Panc1 (cell line): ENCODE results near the gene PF4V1. TPM values are rescaled to one million over a fixed set of nuclear protein-coding genes. Genes with fewer than 3 reads are reported as not detected.

Experiments
- ATAC-seq: fragments of 200-7000 bp; cut with Tn5 transposase; 2 replicates; pipeline ENCODE4 v1.9.1; 2020; ENCODE audit warnings: mild to moderate bottlenecking, moderate library complexity
- BruUV-seq: library from RNA; stranded (reverse); fragments of 400-500 nt; replicated peaks from 2 replicates; lab custom pipeline; 2021; lab: Mats Ljungman, UMichigan
- CTCF ChIA-PET: fragments of 300-600 bp; sonication (Branson Sonifier 250); formaldehyde crosslinking; loops from one replicate; lab custom pipeline; 2022; ENCODE audit warnings: antibody characterized with exemption; lab: Charles Lee
- POLR2A ChIA-PET: fragments of 300-600 bp; sonication (Branson Sonifier 250); formaldehyde crosslinking; loops from one replicate; lab custom pipeline; 2022; ENCODE audit warnings: antibody characterized with exemption; lab: Charles Lee
- DNase-seq: peaks from one replicate; pipeline ENCODE4 v3.0.0-alpha.2; 2010; ENCODE audit warnings: low read depth, low spot score
- H3K27ac ChIP-seq: 2 replicates; pipeline ENCODE4 v1.5.1; 2011; ENCODE audit warnings: mild to moderate bottlenecking, low read length, inconsistent platforms
- H3K27me3 ChIP-seq: fragments of 200-500 bp; sonication (Bioruptor generic); 2 replicates; pipeline ENCODE4 v1.6.0; 2014; ENCODE audit warnings: low read length, inconsistent platforms; ENCODE audit not compliant: control insufficient read depth, insufficient read depth
- H3K36me3 ChIP-seq: fragments of 200-500 bp; sonication (Bioruptor generic); 2 replicates; pipeline ENCODE4 v1.5.1; 2014; ENCODE audit warnings: inconsistent platforms, mild to moderate bottlenecking, low read length, moderate library complexity; ENCODE audit not compliant: control insufficient read depth, insufficient read depth
- H3K4me1 ChIP-seq: 2 replicates; pipeline ENCODE4 v1.5.1; 2011; ENCODE audit warnings: inconsistent platforms, mild to moderate bottlenecking, low read length, moderate library complexity; ENCODE audit not compliant: control insufficient read depth, insufficient read depth
- H3K4me3 ChIP-seq, 2 experiments: 2 replicates each; pipeline ENCODE4 v1.5.1; 2011 to 2012; ENCODE audit warnings: low read depth in 2 of 2, low read length in 2 of 2, mild to moderate bottlenecking in 2 of 2, inconsistent platforms in 1 of 2, moderate library complexity in 1 of 2
- H3K9me3 ChIP-seq: fragments of 200-500 bp; sonication (Bioruptor generic); 2 replicates; pipeline ENCODE4 v1.5.1; 2014; ENCODE audit warnings: low read depth, mild to moderate bottlenecking, inconsistent platforms, low read length, moderate library complexity; ENCODE audit not compliant: control insufficient read depth, insufficient read depth
- POLR2AphosphoS5 ChIP-seq: IDR thresholded peaks from 2 replicates; pipeline ENCODE4 v1.6.1; 2012; ENCODE audit warnings: mild to moderate bottlenecking, low read depth, low read length, moderate library complexity
- SIN3A ChIP-seq: IDR thresholded peaks from 2 replicates; pipeline ENCODE4 v1.6.1; 2012; ENCODE audit warnings: low read depth, mild to moderate bottlenecking, low read length, moderate library complexity, borderline replicate concordance; ENCODE audit not compliant: insufficient read depth
- TCF7L2 ChIP-seq: IDR thresholded peaks from 2 replicates; pipeline ENCODE4 v1.6.1; 2011; ENCODE audit warnings: mild to moderate bottlenecking, low read depth, low read length, inconsistent platforms
- in situ Hi-C: cut with HindIII; loops from 2 replicates; pipeline ENCODE4 v1.10.0; 2016; ENCODE audit warnings: low sequenced_read_pairs, low pct_unique_long_range_greater_than_20kb
- intact Hi-C: fragments of 100-400 bp; cut with micrococcal nuclease; formaldehyde crosslinking; loops from one replicate; pipeline ENCODE4 v1.10.0; 2022; ENCODE audit not compliant: unreplicated experiment
- total RNA-seq: library from RNA; stranded (reverse); gene quantifications from one replicate; pipeline ENCODE4 v1.2.1, GENCODE V29; 2021; ENCODE audit not compliant: unreplicated experiment
- TF ChIP-seq, protein P1 (sequence below), 2 experiments: IDR thresholded peaks; 2 replicates each; pipeline ENCODE4 v1.6.1; 2011 to 2012; ENCODE audit warnings: low read depth in 2 of 2, control low read depth in 1 of 2, low read length in 1 of 2, mild to moderate bottlenecking in 1 of 2, moderate library complexity in 1 of 2; ENCODE audit not compliant: insufficient read depth in 1 of 2
- TF ChIP-seq, protein P2 (sequence below): fragments of 450-650 bp; IDR thresholded peaks from 2 replicates; pipeline ENCODE4 v1.5.1; 2017; ENCODE audit warnings: mild to moderate bottlenecking

The PF4V1 gene
- total RNA-seq, 1 experiment from 2014 or later, result 0.51 TPM

DNA sequence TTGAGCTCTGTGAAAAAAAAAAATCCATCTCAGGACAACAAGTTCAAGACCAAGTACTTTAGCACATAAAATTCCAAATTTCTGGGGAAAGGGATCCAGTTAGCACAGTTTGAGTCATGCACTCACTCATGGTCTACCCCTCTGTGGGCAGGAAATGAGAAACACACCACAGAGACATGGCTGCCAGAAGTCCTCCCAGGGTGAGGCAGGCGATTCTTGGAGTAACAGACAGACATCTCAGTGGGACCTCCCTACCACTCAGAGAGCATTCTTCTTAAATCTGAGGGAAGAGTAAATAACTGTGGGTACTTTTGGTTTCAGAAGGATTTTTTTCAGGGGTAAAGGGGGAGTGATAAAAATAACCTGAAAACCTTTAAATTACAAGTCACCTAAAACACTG, 30.2 kb downstream of the PF4V1 start:
- H3K36me3 ChIP-seq, result no peaks in the 10 kb centered on the region
- in situ Hi-C loops (no loop called here), intact Hi-C loops (no loop called here)
- ATAC-seq (no peak), DNase-seq (no peak)
- BruUV-seq, result no TSS peak
- no peak for TF ChIP-seq TCF7L2
- TF ChIP-seq, protein P1, sequence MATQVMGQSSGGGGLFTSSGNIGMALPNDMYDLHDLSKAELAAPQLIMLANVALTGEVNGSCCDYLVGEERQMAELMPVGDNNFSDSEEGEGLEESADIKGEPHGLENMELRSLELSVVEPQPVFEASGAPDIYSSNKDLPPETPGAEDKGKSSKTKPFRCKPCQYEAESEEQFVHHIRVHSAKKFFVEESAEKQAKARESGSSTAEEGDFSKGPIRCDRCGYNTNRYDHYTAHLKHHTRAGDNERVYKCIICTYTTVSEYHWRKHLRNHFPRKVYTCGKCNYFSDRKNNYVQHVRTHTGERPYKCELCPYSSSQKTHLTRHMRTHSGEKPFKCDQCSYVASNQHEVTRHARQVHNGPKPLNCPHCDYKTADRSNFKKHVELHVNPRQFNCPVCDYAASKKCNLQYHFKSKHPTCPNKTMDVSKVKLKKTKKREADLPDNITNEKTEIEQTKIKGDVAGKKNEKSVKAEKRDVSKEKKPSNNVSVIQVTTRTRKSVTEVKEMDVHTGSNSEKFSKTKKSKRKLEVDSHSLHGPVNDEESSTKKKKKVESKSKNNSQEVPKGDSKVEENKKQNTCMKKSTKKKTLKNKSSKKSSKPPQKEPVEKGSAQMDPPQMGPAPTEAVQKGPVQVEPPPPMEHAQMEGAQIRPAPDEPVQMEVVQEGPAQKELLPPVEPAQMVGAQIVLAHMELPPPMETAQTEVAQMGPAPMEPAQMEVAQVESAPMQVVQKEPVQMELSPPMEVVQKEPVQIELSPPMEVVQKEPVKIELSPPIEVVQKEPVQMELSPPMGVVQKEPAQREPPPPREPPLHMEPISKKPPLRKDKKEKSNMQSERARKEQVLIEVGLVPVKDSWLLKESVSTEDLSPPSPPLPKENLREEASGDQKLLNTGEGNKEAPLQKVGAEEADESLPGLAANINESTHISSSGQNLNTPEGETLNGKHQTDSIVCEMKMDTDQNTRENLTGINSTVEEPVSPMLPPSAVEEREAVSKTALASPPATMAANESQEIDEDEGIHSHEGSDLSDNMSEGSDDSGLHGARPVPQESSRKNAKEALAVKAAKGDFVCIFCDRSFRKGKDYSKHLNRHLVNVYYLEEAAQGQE (IDR thresholded peaks at IDR 0.05; ENCODE audit: insufficient read depth in 1 of 2, low read depth in 2 of 2, low read length in 1 of 2), result no peak
- ChIA-PET POLR2A (interaction anchor here (0.5 kb wide), 1 partner anchor 30 kb away, joined by 3 read pairs; no protein-coding TSS in a partner anchor), CTCF (no interaction called here)
- H3K27me3 ChIP-seq, result no peaks in the 10 kb centered on the region
- no peak overlapping the region for H3K4me3 ChIP-seq
- no peaks in the 10 kb centered on the region for H3K4me1 ChIP-seq
- no peaks in the 10 kb centered on the region for H3K9me3 ChIP-seq
- no peak overlapping the region for H3K27ac ChIP-seq

DNA sequence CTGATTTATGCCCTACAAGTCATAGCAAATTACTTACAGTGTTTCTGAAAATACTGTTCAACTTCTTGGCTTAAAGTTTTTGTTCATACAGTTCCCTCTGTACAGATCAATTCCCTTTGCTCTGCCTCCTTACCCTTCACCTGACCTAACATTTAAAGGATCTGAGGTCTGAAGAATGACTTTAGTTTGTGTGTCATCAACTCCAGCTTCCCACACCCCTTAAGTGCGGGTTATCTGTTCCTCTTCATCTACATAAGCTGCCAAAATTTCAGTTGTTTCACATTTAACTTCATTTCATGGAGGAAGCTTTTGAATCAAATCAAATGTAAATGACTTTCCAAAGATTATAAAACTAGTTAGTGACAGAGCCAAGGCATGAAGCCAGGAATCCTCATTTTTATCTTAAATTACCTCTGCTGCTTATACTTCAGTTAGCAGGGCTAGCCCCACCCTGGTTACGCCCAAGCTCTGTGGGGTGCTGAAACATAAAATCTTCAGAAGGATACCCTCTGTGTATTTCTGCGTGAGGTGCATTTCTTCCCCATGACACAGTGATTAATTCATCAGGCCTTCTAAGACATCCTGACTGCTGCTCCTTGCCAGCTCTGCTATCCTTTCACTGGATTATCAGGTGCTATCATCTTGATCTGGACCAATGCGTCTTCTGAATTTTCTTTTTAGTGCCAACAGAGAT, 32.6 kb downstream of the PF4V1 start:
- no peak for DNase-seq
- POLR2A ChIA-PET, result no interaction called here
- in situ Hi-C loops, result no loop called here

More for the DNA sequence above, 32.6 kb downstream of the PF4V1 start:
- no peaks in the 10 kb centered on the region for H3K36me3 ChIP-seq
- no TSS peak for BruUV-seq
- no peak for ATAC-seq
- no peak overlapping the region for H3K4me3 ChIP-seq
- no peaks in the 10 kb centered on the region for H3K9me3 ChIP-seq
- H3K27ac ChIP-seq, result no peak overlapping the region
- intact Hi-C loops, result no loop called here
- TF ChIP-seq SIN3A, result no peak
- TF ChIP-seq, protein P1 (IDR thresholded peaks at IDR 0.05; ENCODE audit: insufficient read depth in 1 of 2, low read depth in 2 of 2, low read length in 1 of 2), result no peak
- TF ChIP-seq, protein P2, sequence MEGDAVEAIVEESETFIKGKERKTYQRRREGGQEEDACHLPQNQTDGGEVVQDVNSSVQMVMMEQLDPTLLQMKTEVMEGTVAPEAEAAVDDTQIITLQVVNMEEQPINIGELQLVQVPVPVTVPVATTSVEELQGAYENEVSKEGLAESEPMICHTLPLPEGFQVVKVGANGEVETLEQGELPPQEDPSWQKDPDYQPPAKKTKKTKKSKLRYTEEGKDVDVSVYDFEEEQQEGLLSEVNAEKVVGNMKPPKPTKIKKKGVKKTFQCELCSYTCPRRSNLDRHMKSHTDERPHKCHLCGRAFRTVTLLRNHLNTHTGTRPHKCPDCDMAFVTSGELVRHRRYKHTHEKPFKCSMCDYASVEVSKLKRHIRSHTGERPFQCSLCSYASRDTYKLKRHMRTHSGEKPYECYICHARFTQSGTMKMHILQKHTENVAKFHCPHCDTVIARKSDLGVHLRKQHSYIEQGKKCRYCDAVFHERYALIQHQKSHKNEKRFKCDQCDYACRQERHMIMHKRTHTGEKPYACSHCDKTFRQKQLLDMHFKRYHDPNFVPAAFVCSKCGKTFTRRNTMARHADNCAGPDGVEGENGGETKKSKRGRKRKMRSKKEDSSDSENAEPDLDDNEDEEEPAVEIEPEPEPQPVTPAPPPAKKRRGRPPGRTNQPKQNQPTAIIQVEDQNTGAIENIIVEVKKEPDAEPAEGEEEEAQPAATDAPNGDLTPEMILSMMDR, result no peak
- no peak for TF ChIP-seq POLR2AphosphoS5
- no peak for TF ChIP-seq TCF7L2
- H3K27me3 ChIP-seq, result no peaks in the 10 kb centered on the region
- CTCF ChIA-PET, result no interaction called here
- no peaks in the 10 kb centered on the region for H3K4me1 ChIP-seq
